ENCODE data around the gene TLE6. TPM values are rescaled to one million over a fixed set of nuclear protein-coding genes. Genes with fewer than 3 reads are reported as not detected.
"Not testable (repeated sequence)": the region's sequence is repeated elsewhere in the genome, so short reads cannot be mapped to it uniquely, and the experiment has no call there.

Gene TLE6
- polyA plus RNA-seq, 1 experiment, result 0.26 TPM

DNA sequence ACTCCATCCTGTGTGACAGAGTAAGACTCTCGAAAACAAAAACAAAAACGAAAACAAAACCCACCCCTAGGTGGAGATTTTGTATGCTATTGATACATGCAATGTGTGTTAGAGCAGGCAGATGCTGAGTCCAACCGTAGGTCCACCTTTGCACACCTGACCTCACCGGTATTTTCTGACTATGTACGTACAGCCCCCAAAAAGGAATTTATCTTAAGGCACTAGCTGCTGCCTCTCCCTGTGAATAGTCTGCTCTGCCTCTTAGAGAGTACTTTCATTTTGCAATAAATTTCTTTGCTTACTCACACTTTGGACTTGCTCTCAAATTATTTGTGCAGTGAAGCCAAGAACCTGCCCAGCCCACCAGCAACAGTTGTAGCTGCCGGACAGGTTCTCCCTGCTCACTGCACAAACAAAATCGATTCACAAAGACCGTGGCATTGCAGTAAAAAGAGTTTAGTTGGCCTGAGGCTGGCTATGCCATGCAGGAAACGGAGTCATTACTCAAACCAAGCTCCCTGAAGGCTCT, 24.3 kb upstream of the TLE6 start:
- H3K27me3 ChIP-seq (ENCODE audit: control insufficient read depth, insufficient read depth, low read length), result no peaks in the 10 kb centered on the region; the same call in 1 of the 2 replicates
- ChIA-PET POLR2A (no interaction called here), CTCF (interaction anchor here (0.6 to 4.8 kb wide), 8 partner anchors 10 to 206 kb away, joined by 3 to 55 read pairs (median 10); no protein-coding TSS in a partner anchor)
- DNase-seq (ENCODE audit: low read depth), result no peak
- H3K4me3 ChIP-seq (ENCODE audit: low read depth, low read length), result no peak overlapping the region
- TF ChIP-seq, protein P1, sequence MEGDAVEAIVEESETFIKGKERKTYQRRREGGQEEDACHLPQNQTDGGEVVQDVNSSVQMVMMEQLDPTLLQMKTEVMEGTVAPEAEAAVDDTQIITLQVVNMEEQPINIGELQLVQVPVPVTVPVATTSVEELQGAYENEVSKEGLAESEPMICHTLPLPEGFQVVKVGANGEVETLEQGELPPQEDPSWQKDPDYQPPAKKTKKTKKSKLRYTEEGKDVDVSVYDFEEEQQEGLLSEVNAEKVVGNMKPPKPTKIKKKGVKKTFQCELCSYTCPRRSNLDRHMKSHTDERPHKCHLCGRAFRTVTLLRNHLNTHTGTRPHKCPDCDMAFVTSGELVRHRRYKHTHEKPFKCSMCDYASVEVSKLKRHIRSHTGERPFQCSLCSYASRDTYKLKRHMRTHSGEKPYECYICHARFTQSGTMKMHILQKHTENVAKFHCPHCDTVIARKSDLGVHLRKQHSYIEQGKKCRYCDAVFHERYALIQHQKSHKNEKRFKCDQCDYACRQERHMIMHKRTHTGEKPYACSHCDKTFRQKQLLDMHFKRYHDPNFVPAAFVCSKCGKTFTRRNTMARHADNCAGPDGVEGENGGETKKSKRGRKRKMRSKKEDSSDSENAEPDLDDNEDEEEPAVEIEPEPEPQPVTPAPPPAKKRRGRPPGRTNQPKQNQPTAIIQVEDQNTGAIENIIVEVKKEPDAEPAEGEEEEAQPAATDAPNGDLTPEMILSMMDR (IDR thresholded peaks at IDR 0.05; ENCODE audit: insufficient read depth, low read depth, low read length), result 0 out of 2 replicates have a peak, but pooled peaks have one; percentile 6
- no peaks in the 10 kb centered on the region for H3K36me3 ChIP-seq (ENCODE audit: control insufficient read depth, insufficient read depth, low read length)

DNA sequence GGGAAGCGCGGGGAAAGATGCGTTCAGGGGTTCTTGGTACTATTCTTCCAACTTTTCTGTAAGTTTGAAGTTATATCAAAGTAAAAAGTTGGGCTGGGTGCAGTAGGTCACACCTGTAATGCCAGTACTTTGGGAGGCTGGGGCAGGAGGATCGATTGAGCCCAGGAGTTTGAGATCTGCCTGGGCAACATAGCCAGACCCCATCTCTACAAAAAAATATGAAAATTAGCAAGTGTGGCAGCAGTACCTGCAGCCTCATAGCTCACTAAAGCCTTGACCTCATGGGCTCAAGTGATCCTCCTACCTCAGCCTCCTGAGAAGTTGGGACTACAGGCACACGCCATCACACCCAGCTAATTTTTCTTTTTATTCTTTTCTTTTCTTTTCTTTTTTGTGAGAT, 20.2 kb upstream of the TLE6 start:
- Histone ChIP-seq H3K36me3 (ENCODE audit: control insufficient read depth, insufficient read depth, low read length) (no peaks in the 10 kb centered on the region), H3K4me3 (ENCODE audit: low read depth, low read length) (no peak overlapping the region), H3K27me3 (ENCODE audit: control insufficient read depth, insufficient read depth, low read length) (no peaks in the 10 kb centered on the region; the same call in 1 of the 2 replicates)
- DNase-seq (ENCODE audit: low read depth), result no peak
- CTCF ChIA-PET, result interaction anchor here (0.7 to 2.4 kb wide), 8 partner anchors 17 to 204 kb away, joined by 3 to 12 read pairs (median 3); no protein-coding TSS in a partner anchor
- POLR2A ChIA-PET, result no interaction called here
- TF ChIP-seq, protein P1 (IDR thresholded peaks at IDR 0.05; ENCODE audit: insufficient read depth, low read depth, low read length), result no peak

DNA sequence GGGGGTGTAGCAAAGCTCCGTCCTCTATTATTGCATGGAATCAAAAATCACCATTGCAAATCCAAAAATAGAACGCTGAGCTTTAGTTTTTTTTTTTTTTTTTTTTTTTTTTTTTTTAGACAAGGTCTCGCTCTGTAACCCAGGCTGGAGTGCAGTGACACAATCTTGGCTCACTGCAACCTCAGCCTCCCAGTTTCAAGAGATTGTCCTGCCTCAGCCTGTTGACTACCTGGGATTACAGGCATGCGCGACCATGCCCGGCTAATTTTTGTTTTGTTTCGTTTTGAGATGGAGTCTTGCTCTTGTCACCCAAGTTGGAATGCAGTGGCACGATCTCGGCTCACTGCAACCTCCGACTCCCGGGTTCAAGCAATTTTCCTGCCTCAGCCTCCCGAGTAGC, 17.2 kb upstream of the TLE6 start:
- H3K27me3 ChIP-seq (ENCODE audit: control insufficient read depth, insufficient read depth, low read length), result no peaks in the 10 kb centered on the region
- DNase-seq (ENCODE audit: low read depth), result no peak
- no peaks in the 10 kb centered on the region for H3K36me3 ChIP-seq (ENCODE audit: control insufficient read depth, insufficient read depth, low read length)
- CTCF ChIA-PET, result interaction anchor here (1.0 to 6.7 kb wide), 7 partner anchors 8 to 250 kb away, joined by 3 to 55 read pairs (median 5); no protein-coding TSS in a partner anchor
- no peak overlapping the region for H3K4me3 ChIP-seq (ENCODE audit: low read depth, low read length)
- TF ChIP-seq, protein P1 (IDR thresholded peaks at IDR 0.05; ENCODE audit: insufficient read depth, low read depth, low read length), result no peak
- POLR2A ChIA-PET, result no interaction called here

DNA sequence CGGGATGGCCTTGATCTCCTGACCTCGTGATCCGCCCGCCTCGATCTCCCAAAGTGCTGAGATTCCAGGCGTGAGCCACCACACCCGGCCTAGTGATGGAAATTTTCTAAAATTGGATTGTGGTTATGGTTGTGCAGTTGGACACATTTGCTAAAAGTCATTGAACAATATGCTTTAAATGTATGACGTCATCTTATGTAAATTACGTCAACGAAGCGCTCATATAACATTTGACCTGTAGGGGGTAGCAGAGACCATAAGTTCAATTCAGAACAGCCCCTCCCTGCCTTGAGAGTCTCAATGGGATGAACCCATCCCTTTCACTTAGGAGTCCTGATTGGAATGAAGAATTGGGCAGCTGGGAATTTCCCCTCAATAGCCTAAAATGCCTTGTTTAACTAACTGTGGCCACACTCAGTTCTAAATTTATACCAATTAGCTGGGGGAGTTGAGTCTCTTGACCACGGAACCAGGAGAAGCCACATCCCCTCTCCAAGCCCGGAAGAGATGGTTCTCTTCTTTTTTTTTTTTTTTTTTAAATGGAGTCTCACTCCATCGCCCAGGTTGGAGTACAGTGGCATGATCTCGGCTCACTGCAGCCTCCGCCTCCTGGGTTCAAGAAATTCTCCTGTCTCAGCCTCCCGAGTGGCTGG, 15.2 kb upstream of the TLE6 start:
- ChIA-PET POLR2A (no interaction called here), CTCF (interaction anchor here (0.7 to 6.7 kb wide), 24 partner anchors 9 to 249 kb away, joined by 3 to 55 read pairs (median 4); partner anchors contain the start of gene TLE6)
- no peak overlapping the region for H3K4me3 ChIP-seq (ENCODE audit: low read depth, low read length)
- peak; percentile 37 for DNase-seq (ENCODE audit: low read depth)
- no peaks in the 10 kb centered on the region for H3K36me3 ChIP-seq (ENCODE audit: control insufficient read depth, insufficient read depth, low read length)
- H3K27me3 ChIP-seq (ENCODE audit: control insufficient read depth, insufficient read depth, low read length), result no peaks in the 10 kb centered on the region
- TF ChIP-seq, protein P1 (IDR thresholded peaks at IDR 0.05; ENCODE audit: insufficient read depth, low read depth, low read length), result peak; percentile 60

DNA sequence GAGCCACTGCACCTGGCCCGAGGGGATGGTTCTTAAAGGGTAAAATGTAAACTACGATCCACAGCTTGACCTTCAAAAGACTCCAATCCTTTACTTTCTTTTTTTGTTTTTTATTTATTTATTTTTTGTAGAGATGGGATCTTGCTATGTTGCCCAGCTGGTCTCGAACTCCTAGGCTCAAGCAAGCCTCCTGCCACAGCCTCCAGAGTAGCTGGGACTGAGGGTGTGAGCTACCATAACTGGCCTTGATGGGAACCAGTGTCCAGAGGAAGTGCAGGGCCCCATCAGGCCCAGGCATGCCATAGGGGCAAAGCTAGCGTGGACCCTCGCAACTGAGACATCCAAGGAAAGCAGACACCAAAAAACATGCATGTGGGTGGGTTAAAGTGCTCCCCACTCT, 14.2 kb upstream of the TLE6 start:
- ChIA-PET POLR2A (interaction anchor here (0.7 kb wide), 1 partner anchor 13 kb away, joined by 17 read pairs; no protein-coding TSS in a partner anchor), CTCF (interaction anchor here (0.9 to 6.7 kb wide), 11 partner anchors 10 to 248 kb away, joined by 3 to 55 read pairs (median 6); partner anchors contain the start of gene TLE6)
- TF ChIP-seq, protein P1 (IDR thresholded peaks at IDR 0.05; ENCODE audit: insufficient read depth, low read depth, low read length), result no peak
- H3K36me3 ChIP-seq (ENCODE audit: control insufficient read depth, insufficient read depth, low read length), result no peaks in the 10 kb centered on the region
- H3K27me3 ChIP-seq (ENCODE audit: control insufficient read depth, insufficient read depth, low read length), result no peaks in the 10 kb centered on the region
- no peak overlapping the region for H3K4me3 ChIP-seq (ENCODE audit: low read depth, low read length)
- no peak for DNase-seq (ENCODE audit: low read depth)

DNA sequence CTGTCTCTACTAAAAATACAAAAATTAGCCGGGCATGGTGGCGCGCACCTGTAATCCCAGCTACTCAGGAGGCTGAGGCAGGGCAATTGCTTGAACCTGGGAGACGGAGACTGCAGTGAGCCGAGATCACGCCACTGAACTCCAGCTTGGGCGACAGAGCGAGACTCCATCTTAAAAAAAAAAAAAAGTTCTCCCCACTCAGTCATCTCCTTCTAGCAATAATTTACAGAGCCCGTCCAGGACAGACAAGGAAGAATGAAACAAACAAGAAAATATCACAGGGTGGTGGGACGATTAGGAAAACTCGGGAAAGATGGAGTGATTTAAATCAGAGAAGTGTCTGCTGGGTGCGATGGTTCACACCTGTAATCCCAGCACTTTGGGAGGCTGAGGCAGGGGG, 13.7 kb upstream of the TLE6 start:
- DNase-seq (ENCODE audit: low read depth); POLR2A ChIA-PET; H3K4me3 ChIP-seq (ENCODE audit: low read depth, low read length); H3K27me3 ChIP-seq (ENCODE audit: control insufficient read depth, insufficient read depth, low read length); H3K36me3 ChIP-seq (ENCODE audit: control insufficient read depth, insufficient read depth, low read length): not testable (repeated sequence)
- CTCF ChIA-PET, result interaction anchor here (1.4 to 6.7 kb wide), 6 partner anchors 10 to 198 kb away, joined by 3 to 55 read pairs (median 10); no protein-coding TSS in a partner anchor
